ENCODE data around the gene CDH4.

The CDH4 gene

GRCh38 chr20:61780066-61780465 is 528.0 kb downstream of the CDH4 start:
- DNase-seq (ENCODE audit: insufficient read length, low spot score) (no peak), FAIRE-seq (no peak)

DNA sequence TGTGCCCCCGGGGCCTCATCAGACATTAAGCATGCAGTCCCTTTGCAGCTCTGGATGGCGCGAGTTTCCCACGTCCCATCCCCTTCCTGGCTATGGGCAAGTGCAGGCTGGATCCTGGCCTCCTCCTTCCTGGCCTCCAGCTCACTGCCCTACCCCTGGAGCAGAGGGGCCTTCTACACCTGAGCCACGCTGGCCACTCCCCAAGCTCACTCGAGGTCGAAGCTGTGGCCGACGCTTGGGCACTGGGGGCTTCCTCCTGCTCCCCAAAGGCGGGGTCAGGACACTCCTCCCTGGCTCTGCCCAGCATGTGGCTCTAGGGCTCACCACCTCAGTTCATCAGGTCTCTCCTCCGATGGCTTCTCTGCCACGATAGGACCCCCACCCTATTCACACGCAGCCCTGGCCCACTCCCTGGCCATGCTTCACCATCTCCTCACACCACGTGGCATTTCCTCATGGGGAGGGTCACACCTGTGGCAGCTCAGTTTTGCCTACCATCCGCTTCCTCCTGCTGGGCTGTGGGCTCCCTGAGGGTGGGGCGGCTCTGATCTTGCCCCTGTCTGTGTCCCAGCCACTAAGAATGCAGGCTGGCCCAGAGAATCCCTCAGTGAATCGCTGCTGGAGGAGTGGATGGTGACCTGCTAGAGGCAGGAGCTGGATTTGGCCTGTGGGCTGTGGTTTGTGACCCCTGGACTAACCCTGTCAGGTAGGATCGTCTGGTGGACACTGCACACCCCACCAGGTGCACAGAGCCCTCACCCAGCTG is 532.9 kb downstream of the CDH4 start:
- no peak for FAIRE-seq
- DNase-seq (ENCODE audit: insufficient read length, low spot score): no peak

GRCh38 chr20:61785567-61785816 is 533.4 kb downstream of the CDH4 start:
- FAIRE-seq (no peak), DNase-seq (ENCODE audit: insufficient read length, low spot score) (no peak)

GRCh38 chr20:61786230-61786629 is 534.2 kb downstream of the CDH4 start:
- FAIRE-seq (no peak), DNase-seq (ENCODE audit: insufficient read length, low spot score) (no peak)

- DNase-seq (ENCODE audit: insufficient read length, low spot score) (no peak), FAIRE-seq (no peak)
Observed at GRCh38 chr20:61788343-61788742, 536.3 kb downstream of the CDH4 start.

DNA sequence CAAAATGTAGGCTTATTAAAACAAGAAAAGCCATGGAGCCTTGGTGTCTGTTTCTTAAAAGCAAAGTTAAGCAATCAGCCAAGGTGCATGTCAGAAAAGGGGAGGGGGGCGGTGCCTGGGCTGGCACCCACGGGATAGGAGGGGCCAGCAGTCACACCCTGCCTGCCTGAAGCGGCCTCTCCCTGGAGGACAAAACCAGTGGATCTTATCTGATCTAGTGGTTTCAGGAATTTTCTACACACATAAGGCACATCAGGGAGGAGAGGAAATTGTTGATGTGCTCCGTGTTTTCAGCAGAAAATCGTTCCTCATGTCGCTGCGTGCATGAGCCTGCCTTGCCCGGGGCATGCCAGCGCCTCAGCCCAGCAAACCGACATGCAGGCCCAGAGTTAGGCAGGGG is 537.3 kb downstream of the CDH4 start:
- no peak for DNase-seq (ENCODE audit: insufficient read length, low spot score)
- FAIRE-seq: no peak

DNA sequence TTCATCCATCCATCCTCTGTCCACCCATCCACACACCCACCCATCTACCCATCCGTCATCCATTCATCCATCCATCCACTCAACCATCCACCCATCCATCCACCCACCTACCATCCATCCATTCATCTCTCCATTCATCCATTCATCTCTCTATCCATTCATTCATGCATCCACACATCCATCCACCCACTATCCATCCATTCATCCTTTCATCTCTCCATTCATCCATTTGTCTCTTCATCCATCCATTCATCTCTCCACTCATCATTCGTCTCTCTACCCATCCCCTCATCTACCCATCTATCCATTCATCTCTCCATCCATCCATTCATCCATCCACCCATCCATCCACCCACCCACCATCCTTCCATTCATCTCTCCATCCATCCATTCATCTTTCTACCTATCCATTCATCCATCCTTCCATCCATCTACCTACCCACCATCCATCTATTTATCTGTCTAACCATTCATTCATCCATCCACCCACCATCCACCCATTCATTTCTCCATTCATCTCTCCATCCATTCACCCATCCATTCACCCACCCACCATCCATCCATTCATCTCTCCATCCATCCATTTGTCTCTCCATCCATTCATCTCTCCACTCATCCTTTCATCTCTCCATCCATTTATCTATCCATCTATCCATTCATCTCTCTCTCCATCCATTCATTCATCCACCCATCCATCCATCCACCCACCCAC is 538.2 kb downstream of the CDH4 start:
- DNase-seq (ENCODE audit: insufficient read length, low spot score): no peak
- no peak for FAIRE-seq

- FAIRE-seq: no peak
Observed at GRCh38 chr20:61791995-61792394, 539.9 kb downstream of the CDH4 start.

GRCh38 chr20:61795669-61796630 is 543.9 kb downstream of the CDH4 start:
- DNase-seq (ENCODE audit: insufficient read length, low spot score) (no peak), FAIRE-seq (no peak)

More at GRCh38 chr20:61791995-61792394, 539.9 kb downstream of the CDH4 start:
- DNase-seq (ENCODE audit: insufficient read length, low spot score): no peak

- DNase-seq (ENCODE audit: insufficient read length, low spot score): no peak
- no peak for FAIRE-seq
Observed at GRCh38 chr20:61796738-61797137, 544.7 kb downstream of the CDH4 start.

GRCh38 chr20:61797200-61797599 is 545.1 kb downstream of the CDH4 start:
- DNase-seq (ENCODE audit: insufficient read length, low spot score): no peak
- FAIRE-seq: no peak

DNA sequence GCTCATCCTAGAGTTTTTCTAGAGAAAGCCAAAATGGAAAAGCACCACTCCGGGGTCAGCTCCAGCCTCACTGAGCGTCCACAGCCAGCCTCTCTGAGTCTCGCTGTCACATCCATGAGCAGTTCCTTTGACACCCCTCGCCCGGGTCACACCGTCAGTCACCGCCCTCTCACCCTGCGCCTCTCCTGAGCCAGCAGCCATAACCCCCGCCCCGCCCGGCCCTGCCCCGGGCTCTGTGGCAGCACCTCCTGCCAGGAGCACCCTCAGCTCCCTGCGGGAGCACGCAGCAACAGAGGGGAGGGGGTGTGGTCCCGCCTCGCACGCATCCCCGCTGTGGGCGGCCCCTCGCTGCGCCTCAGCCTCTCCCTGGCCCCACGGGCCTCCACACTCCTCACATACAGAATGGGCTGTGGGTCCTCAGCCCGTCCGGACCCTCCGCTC is 545.9 kb downstream of the CDH4 start:
- DNase-seq (ENCODE audit: insufficient read length, low spot score) (no peak), FAIRE-seq (no peak)

GRCh38 chr20:61798632-61799031 is 546.6 kb downstream of the CDH4 start:
- FAIRE-seq (no peak), DNase-seq (ENCODE audit: insufficient read length, low spot score) (no peak)

GRCh38 chr20:61799394-61799923 is 547.4 kb downstream of the CDH4 start:
- no peak for FAIRE-seq
- no peak for DNase-seq (ENCODE audit: insufficient read length, low spot score)

DNA sequence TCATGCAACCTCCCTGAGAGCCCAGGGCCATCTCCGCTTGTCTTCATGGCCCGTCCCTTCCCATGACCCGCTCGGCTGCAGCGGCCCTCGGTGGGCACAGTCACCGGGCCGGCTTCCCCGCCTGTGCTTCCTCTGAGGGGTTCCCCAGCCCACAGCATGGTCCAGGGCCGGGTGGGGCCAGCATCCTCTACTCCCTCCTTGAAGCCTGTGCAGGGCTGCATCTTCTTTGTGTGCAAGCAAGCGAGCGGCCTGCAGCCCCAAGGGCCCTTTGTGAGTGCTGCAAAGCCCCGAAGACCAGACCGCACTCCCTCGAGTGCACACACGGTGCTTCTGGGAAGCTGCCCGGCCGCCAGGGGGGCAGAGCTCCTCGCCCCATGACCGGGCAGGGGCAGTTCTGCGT is 547.9 kb downstream of the CDH4 start:
- no peak for DNase-seq (ENCODE audit: insufficient read length, low spot score)
- FAIRE-seq: no peak

- DNase-seq (ENCODE audit: insufficient read length, low spot score) (no peak), FAIRE-seq (no peak)
Observed at GRCh38 chr20:61800359-61801064, 548.5 kb downstream of the CDH4 start.

DNA sequence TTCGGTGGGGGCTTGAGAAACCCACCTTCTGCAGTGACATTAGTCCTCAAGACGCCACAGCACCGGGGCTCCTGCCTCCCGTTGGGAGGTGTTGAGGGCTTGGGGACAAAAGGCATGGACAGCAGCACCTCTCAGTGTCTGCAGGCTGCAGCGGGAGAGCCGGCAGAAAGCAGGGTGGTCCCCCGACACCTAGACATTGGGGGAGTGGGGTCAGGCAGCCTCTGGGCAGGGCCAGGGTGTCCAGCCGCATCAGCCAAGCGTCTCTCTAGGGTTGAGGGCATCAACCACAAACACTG is 549.0 kb downstream of the CDH4 start:
- FAIRE-seq (no peak), DNase-seq (ENCODE audit: insufficient read length, low spot score) (no peak)

DNA sequence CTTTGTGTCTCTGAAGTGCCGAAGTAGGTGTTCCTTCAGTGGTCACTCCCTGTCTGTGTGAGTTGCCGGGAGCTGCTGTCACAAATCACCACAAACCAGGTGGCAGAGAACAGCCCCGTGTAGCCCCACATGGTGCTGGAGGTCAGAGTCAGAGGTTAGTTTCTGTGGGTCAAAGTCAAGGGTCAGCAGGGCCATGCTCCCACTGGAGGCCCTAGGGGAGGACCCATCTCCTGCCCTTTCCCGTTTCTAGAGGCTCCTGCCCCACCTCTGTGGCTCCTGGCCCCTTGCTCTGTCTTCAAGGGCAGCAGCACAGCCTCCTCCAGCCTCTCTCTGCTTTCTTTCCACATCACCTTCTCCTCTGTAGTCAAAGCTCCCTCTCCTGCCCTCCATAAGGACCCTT is 549.4 kb downstream of the CDH4 start:
- DNase-seq (ENCODE audit: insufficient read length, low spot score) (no peak), FAIRE-seq (no peak)

GRCh38 chr20:61801857-61802442 is 549.9 kb downstream of the CDH4 start:
- FAIRE-seq (no peak), DNase-seq (ENCODE audit: insufficient read length, low spot score) (no peak)

GRCh38 chr20:61802721-61803311 is 550.8 kb downstream of the CDH4 start:
- no peak for DNase-seq (ENCODE audit: insufficient read length, low spot score)
- FAIRE-seq: no peak

Measured in GM19239 (cell line).